Ascending aorta (tissue), 2 donors: ENCODE results near the gene PLTP. TPM values are rescaled to one million over a fixed set of nuclear protein-coding genes. Genes with fewer than 3 reads are reported as not detected.

Experiments
- DNase-seq, 2 donors: peaks; one replicate each; pipeline ENCODE4 v3.0.0-alpha.2; 2019; ENCODE audit warnings: low spot score in 2 of 2
- H3K27ac ChIP-seq, 2 donors: fragments of 200-600 bp; sonication (generic); one replicate each; pipeline ENCODE4 v1.5.1; 2016 to 2017; ENCODE audit warnings: mild to moderate bottlenecking in 1 of 2
- H3K27me3 ChIP-seq: fragments of 200-600 bp; sonication (generic); one replicate; pipeline ENCODE4 v1.5.1; 2017
- H3K36me3 ChIP-seq, 2 donors: fragments of 200-600 bp; sonication (generic); one replicate each; pipeline ENCODE4 v1.5.1; 2016
- H3K4me1 ChIP-seq, 2 donors: fragments of 200-600 bp; sonication (generic); one replicate each; pipeline ENCODE4 v1.5.1; 2016 to 2017; ENCODE audit warnings: mild to moderate bottlenecking in 1 of 2
- H3K4me3 ChIP-seq, 2 donors: fragments of 200-600 bp; sonication (generic); one replicate each; pipeline ENCODE4 v1.5.1; 2016 to 2017; ENCODE audit warnings: mild to moderate bottlenecking in 1 of 2
- H3K9me3 ChIP-seq, 2 donors: fragments of 200-600 bp; sonication (generic); one replicate each; pipeline ENCODE4 v1.5.1; 2016
- intact Hi-C: fragments of 100-400 bp; cut with DNase I; formaldehyde crosslinking; loops from one replicate; pipeline ENCODE4 v1.15.1; 2023
- total RNA-seq: library from RNA; depleted of rRNA; stranded (reverse); fragments of >200 nt; gene quantifications from one replicate; pipeline ENCODE4 v1.1.0, GENCODE V29; 2016
- TF ChIP-seq, protein P1 (sequence below), 3 experiments: fragments of 200-600 bp in 2 of 3; fragments of 450-650 bp in 1 of 3; sonication (generic) in 2 of 3; IDR thresholded peaks; one replicate each; pipeline ENCODE4 v1.5.1; 2016 to 2019; ENCODE audit warnings: antibody characterized with exemption in 3 of 3, mild to moderate bottlenecking in 1 of 3, moderate library complexity in 1 of 3

PLTP gene
- total RNA-seq, 1 donor from 2014 or later = 909 TPM

DNA sequence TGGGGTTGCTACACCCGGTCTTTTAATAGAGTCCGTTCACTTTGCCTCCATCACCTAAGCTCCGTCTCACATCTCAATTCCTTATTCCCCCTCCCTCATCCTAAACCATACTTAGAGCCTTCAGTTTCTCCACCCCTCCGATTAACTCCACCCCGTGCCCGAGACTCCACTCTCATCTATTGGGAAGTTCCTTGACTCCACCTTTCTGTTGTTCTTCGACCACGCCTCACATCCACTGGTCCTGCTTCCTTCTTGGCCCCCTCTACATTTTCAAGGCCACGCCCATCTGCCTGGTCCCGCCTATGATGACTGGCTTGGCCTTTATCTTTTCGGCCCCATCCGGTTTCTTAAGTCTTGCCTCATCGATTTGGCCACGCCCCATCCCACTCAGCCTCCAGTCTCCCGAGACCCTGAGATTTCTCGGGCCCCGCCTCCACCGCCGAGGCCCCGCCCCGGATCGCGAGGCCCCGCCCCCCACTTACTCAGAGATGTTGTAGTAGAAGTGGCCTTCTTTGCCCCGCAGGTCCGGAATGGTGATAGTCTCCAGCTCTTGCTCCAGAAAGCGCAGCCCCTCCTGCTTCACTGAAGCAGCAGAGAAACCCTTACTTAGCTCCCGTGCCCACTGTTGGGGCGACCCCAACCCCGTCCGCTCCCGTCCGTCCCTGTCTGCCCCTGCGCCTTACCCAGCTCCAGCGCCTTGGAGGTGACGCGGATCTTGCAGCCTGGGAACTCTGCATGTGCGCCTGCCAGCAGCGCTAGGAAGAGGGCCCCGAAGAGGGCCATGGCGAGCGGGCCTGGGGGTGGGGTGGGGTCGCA is 1.1 kb downstream of the PLTP start:
- Histone ChIP-seq H3K36me3 (no peaks in the 10 kb centered on the region), H3K9me3 (no peaks in the 10 kb centered on the region), H3K27ac (peak overlapping the region; percentile 38 to 71), H3K27me3 (no peaks in the 10 kb centered on the region), H3K4me3 (peak overlapping the region; percentile 49 to 64), H3K4me1 (peaks cover 6 to 13% of the 10 kb centered on the region in 2 donors)
- TF ChIP-seq, protein P1, sequence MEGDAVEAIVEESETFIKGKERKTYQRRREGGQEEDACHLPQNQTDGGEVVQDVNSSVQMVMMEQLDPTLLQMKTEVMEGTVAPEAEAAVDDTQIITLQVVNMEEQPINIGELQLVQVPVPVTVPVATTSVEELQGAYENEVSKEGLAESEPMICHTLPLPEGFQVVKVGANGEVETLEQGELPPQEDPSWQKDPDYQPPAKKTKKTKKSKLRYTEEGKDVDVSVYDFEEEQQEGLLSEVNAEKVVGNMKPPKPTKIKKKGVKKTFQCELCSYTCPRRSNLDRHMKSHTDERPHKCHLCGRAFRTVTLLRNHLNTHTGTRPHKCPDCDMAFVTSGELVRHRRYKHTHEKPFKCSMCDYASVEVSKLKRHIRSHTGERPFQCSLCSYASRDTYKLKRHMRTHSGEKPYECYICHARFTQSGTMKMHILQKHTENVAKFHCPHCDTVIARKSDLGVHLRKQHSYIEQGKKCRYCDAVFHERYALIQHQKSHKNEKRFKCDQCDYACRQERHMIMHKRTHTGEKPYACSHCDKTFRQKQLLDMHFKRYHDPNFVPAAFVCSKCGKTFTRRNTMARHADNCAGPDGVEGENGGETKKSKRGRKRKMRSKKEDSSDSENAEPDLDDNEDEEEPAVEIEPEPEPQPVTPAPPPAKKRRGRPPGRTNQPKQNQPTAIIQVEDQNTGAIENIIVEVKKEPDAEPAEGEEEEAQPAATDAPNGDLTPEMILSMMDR (IDR thresholded peaks at IDR 0.05) = no peak
- intact Hi-C loops = loop anchor here (1.0 kb wide), 2 partner anchors 20 to 23 kb away; partner anchors contain the start of genes CTSA, NEURL2 and PCIF1
- DNase-seq = peak; percentile 98 to 99

DNA sequence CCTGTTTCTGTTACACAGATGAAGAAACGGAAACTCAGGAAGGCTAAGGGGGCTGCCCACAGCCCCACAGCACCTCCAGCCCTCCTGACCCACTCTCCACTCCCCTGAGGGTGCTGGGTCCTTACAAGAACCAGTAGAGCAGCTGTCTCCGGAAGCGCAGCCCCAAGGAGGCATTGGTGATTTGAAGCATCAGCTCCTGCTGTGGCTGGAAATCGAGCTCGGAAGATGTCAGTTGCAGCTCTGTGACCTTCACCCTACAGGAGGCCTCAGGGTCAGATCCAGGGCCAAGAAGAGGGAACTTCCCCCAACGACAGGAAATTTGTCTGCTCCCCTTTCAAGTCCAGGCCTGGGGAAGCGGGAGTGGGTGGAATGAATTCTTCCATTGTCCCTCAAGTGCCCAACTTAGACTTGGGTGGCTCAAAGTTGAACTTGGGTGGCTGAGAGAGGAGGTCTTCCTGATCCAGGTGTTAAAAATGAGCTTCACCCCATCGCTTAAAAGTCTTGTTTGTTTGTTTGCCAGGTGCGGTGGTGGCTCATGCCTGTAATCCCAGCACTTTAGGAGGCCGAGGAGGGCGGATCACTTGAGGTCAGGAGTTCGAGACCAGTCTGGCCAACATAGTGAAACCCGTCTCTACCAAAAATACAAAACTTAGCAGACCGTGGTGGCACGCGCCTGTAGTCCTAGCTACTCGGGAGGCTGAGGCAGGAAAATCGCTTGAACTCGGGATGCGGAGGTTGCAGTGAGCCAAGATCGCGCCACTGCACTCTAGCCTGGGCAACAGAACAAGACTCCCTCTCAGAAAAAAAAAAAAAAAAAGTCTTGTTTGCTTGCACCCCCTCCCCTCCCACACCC is 1.9 kb downstream of the PLTP start:
- peak overlapping the region; percentile 31 to 57 for H3K27ac ChIP-seq
- no peaks in the 10 kb centered on the region for H3K9me3 ChIP-seq
- TF ChIP-seq, protein P1 (IDR thresholded peaks at IDR 0.05) = no peak
- intact Hi-C loops = loop anchor here (1.0 kb wide), 1 partner anchor 19 kb away; the partner anchor contains the start of genes CTSA and NEURL2
- peak overlapping the region; percentile 20 to 64 for H3K4me3 ChIP-seq
- no peak for DNase-seq
- no peaks in the 10 kb centered on the region for H3K27me3 ChIP-seq
- no peaks in the 10 kb centered on the region for H3K36me3 ChIP-seq
- peaks cover 6 to 13% of the 10 kb centered on the region in 2 donors for H3K4me1 ChIP-seq

DNA sequence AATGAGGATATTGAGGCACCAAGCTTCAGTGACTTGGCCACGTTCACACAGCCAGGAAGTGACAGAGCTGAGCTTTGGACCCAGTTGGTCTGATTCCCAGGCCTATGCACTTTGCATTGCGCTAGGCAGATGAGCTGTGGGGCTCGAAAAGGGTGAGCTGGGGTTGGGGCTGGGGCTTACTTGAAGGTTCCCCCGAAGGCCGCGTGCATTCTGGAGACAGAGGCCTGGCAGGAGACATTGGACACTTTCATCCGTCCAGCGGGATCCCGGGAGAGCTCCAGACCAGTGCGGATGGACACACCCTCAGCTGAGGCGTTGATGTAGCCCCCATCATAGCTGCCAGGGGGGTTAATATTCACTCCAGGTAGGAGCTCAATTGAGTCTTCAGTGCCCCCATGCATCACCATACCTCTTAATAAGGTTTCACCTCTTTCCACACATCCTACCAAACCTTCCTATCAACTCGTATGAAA is 2.6 kb downstream of the PLTP start:
- TF ChIP-seq, protein P1 (IDR thresholded peaks at IDR 0.05) = no peak
- no peak for DNase-seq
- Histone ChIP-seq H3K9me3 (no peaks in the 10 kb centered on the region), H3K27ac (no peak overlapping the region), H3K4me1 (peaks cover 6 to 13% of the 10 kb centered on the region in 2 donors), H3K4me3 (no peak overlapping the region), H3K27me3 (no peaks in the 10 kb centered on the region), H3K36me3 (no peaks in the 10 kb centered on the region)
- intact Hi-C loops = no loop called here

DNA sequence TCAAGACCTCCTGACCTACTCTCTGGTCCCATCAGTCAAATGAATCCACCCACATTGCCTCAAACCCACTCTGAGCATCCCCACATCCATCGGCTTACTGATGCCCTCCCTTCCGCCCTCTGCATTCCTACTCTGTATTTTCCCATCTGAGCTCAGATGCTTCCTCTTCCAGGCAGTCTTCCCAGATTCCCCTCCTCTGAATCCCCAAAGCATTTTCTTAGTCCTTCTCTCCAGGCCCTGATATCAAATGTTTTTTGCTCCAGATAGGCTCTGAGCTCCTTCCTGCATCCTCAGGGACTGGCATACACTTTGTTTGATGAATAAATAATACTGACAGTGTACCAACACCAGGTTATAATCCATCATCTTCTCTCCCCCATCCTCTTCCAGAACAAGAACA is 3.9 kb downstream of the PLTP start:
- Histone ChIP-seq H3K27me3 (no peaks in the 10 kb centered on the region), H3K4me1 (peaks cover 6 to 13% of the 10 kb centered on the region in 2 donors), H3K27ac (no peak overlapping the region), H3K4me3 (no peak overlapping the region), H3K9me3 (no peaks in the 10 kb centered on the region), H3K36me3 (no peaks in the 10 kb centered on the region)
- intact Hi-C loops = no loop called here
- DNase-seq = no peak
- TF ChIP-seq, protein P1 (IDR thresholded peaks at IDR 0.05) = no peak

DNA sequence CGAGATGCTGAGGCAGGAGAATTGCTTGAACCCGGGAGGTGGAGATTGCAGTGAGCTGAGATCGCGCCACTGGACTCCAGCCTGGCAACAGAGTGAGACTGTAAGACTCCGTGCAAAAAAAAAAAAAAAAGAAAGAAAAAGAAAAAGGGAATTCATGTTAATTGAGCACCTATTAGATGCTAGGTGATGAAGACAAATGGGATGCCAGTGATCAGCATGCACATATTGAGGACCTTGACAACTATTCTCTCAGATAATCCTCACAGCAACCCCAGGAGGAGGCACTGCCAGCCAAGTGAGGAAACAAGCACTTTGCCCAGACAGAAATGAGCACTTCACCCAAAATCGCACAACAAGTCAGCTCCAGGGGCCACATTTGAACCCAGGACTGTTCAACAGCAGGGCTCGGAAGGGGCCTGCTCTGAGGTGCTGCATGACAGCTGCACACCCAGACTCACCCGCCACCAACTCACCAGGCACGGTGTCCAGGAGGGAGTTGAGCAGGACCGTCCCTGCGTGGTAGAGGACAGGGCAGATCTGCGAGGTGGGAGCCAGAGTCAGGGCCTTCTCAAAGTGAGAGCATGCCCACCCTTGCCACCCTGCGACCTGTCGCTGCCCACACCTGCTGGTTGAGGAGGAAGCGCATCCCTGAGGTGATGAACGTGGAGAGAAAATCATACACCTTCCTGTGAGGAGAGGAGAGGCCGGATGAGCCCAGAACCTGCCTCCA is 4.6 kb downstream of the PLTP start:
- intact Hi-C loops = no loop called here
- Histone ChIP-seq H3K4me3 (no peak overlapping the region), H3K36me3 (no peaks in the 10 kb centered on the region), H3K27me3 (no peaks in the 10 kb centered on the region), H3K9me3 (no peaks in the 10 kb centered on the region), H3K4me1 (peaks cover 2 to 9% of the 10 kb centered on the region in 2 donors), H3K27ac (no peak overlapping the region)
- no peak for DNase-seq
- TF ChIP-seq, protein P1 (IDR thresholded peaks at IDR 0.05) = no peak
